HepG2 (cell line): ENCODE results near the gene FAM20A. TPM values are rescaled to one million over a fixed set of nuclear protein-coding genes. Genes with fewer than 3 reads are reported as not detected.

Experiments
- ARID2 ChIP-seq: sonication (generic); formaldehyde crosslinking; IDR thresholded peaks from 2 replicates; pipeline ENCODE4 v1.8.1; 2022; ENCODE audit warnings: mild to moderate bottlenecking, missing genetic modification reagents, borderline replicate concordance
- ARID3A ChIP-seq: IDR thresholded peaks from 2 replicates; pipeline ENCODE4 v1.6.1; 2012; ENCODE audit warnings: low read depth, low read length, improper control_type of control experiment
- BCL6 ChIP-seq: IDR thresholded peaks from 2 replicates; pipeline ENCODE4 v1.6.1; 2016; ENCODE audit warnings: missing genetic modification reagents, missing compliant biosample characterization
- DNMT3B ChIP-seq: conservative IDR thresholded peaks from 2 replicates; pipeline ENCODE4 v1.6.1; 2016; ENCODE audit warnings: missing biosample characterization, control low read depth
- ERF ChIP-seq: IDR thresholded peaks from 2 replicates; pipeline ENCODE4 v1.6.1; 2018; ENCODE audit warnings: missing biosample characterization, missing genetic modification reagents
- HMG20A ChIP-seq: IDR thresholded peaks from 2 replicates; pipeline ENCODE4 v1.6.1; 2016; ENCODE audit warnings: borderline replicate concordance
- HMG20B ChIP-seq: conservative IDR thresholded peaks from 2 replicates; pipeline ENCODE4 v1.6.1; 2016; ENCODE audit warnings: missing genetic modification reagents, missing compliant biosample characterization
- HOXA3 ChIP-seq: sonication (generic); formaldehyde crosslinking; IDR thresholded peaks from 2 replicates; pipeline ENCODE4 v1.5.0; 2020; ENCODE audit warnings: missing genetic modification reagents
- JUNB ChIP-seq: sonication (generic); formaldehyde crosslinking; IDR thresholded peaks from 2 replicates; pipeline ENCODE4 v1.8.0; 2022; ENCODE audit warnings: missing genetic modification reagents, mild to moderate bottlenecking, borderline replicate concordance
- KLF15 ChIP-seq: sonication (generic); formaldehyde crosslinking; IDR thresholded peaks from 2 replicates; pipeline ENCODE4 v1.8.1; 2023; ENCODE audit warnings: borderline replicate concordance, mild to moderate bottlenecking, inconsistent platforms, missing genetic modification reagents, mixed read lengths
- MAFG ChIP-seq: sonication (generic); formaldehyde crosslinking; IDR thresholded peaks from 2 replicates; pipeline ENCODE4 v1.5.1; 2020; ENCODE audit warnings: mild to moderate bottlenecking, missing genetic modification reagents
- MEIS2 ChIP-seq: sonication (generic); formaldehyde crosslinking; IDR thresholded peaks from 2 replicates; pipeline ENCODE4 v1.9.0; 2021; ENCODE audit warnings: mild to moderate bottlenecking, missing genetic modification reagents
- NONO ChIP-seq, 2 experiments: fragments of 450-650 bp in 1 of 2; sonication (generic) in 1 of 2; formaldehyde crosslinking in 1 of 2; IDR thresholded peaks in 1 of 2; conservative IDR thresholded peaks in 1 of 2; 2 replicates each; pipeline versions ENCODE4 v1.6.1 to v1.8.0; 2017 to 2022; ENCODE audit warnings: mild to moderate bottlenecking in 1 of 2, missing genetic modification reagents in 1 of 2, moderate library complexity in 1 of 2
- NR0B2 ChIP-seq: sonication (generic); formaldehyde crosslinking; IDR thresholded peaks from 2 replicates; pipeline ENCODE4 v1.4.0; 2020; ENCODE audit warnings: mild to moderate bottlenecking, missing genetic modification reagents
- SIN3B ChIP-seq: fragments of 150-350 bp; IDR thresholded peaks from 2 replicates; pipeline ENCODE4 v1.6.1; 2014; ENCODE audit warnings: low read length
- TEAD2 ChIP-seq: sonication (generic); formaldehyde crosslinking; IDR thresholded peaks from 2 replicates; pipeline ENCODE4 v1.9.0; 2021; ENCODE audit warnings: missing genetic modification reagents
- WIZ ChIP-seq: sonication (generic); formaldehyde crosslinking; IDR thresholded peaks from 2 replicates; pipeline ENCODE4 v1.5.1; 2020; ENCODE audit warnings: mild to moderate bottlenecking, missing genetic modification reagents
- ZIK1 ChIP-seq: sonication (generic); formaldehyde crosslinking; IDR thresholded peaks from 2 replicates; pipeline ENCODE4 v1.5.0; 2020; ENCODE audit warnings: mild to moderate bottlenecking, low read depth, missing genetic modification reagents, borderline replicate concordance
- ZNF414 ChIP-seq: sonication (generic); formaldehyde crosslinking; IDR thresholded peaks from 2 replicates; pipeline ENCODE4 v1.5.0; 2020; ENCODE audit warnings: missing genetic modification reagents
- ZNF512B ChIP-seq: sonication (generic); formaldehyde crosslinking; IDR thresholded peaks from 2 replicates; pipeline ENCODE4 v1.5.1; 2020; ENCODE audit warnings: missing genetic modification reagents, mild to moderate bottlenecking, borderline replicate concordance
- ZNF619 ChIP-seq: sonication (generic); formaldehyde crosslinking; IDR thresholded peaks from 2 replicates; pipeline ENCODE4 v1.4.0; 2020; ENCODE audit warnings: mild to moderate bottlenecking, missing genetic modification reagents
- ZNF691 ChIP-seq: sonication (generic); formaldehyde crosslinking; IDR thresholded peaks from 2 replicates; pipeline ENCODE4 v1.4.0; 2020; ENCODE audit warnings: missing genetic modification reagents, low read depth, mild to moderate bottlenecking, borderline replicate concordance
- polyA plus RNA-seq, 8 experiments: library from polyadenylated mRNA; depleted of rRNA in 3 of 8; stranded (reverse) in 7 of 8; unstranded in 1 of 8; fragments of >200 nt; fragmentation: Illumina TruSeq in 4 of 8; extraction: Trizol in 4 of 8; gene quantifications; 2 replicates each; pipeline versions ENCODE4 v1.2.1 to v1.2.3, GENCODE V29; 2011 to 2016; ENCODE audit warnings: low read depth in 4 of 8, missing spikeins in 1 of 8, mixed read lengths in 1 of 8; ENCODE audit not compliant: insufficient read depth in 1 of 8
- total RNA-seq, 5 experiments: library from RNA; depleted of rRNA; stranded (reverse); fragments of >200 nt; fragmentation: Illumina TruSeq; extraction: Trizol; gene quantifications; 2 replicates each; pipeline ENCODE4 v1.2.3, GENCODE V29; 2016; ENCODE audit warnings: low read depth in 1 of 5

The FAM20A gene
- total and polyA plus RNA-seq, 2 of the 13 experiments (the other 11 are each of a cell fraction or from before 2014, with no cell fraction given): 9.3 to 20.7 TPM

- TF ChIP-seq JUNB (no peak), ERF (no peak), HMG20A (peak; percentile 30; the same call in 1 of the 2 replicates), TEAD2 (CRISPR knock-in tag) (no peak), NONO (IDR thresholded peaks at IDR 0.05) (no peak), NONO (CRISPR knock-in tag; conservative IDR thresholded peaks at IDR 0.05) (peak; percentile 60), ZNF619 (CRISPR knock-in tag) (0 out of 2 replicates have a peak, but pooled peaks have one; percentile 70), SIN3B (no peak), ARID3A (no peak), ZIK1 (CRISPR knock-in tag) (peak; percentile 85; the same call in 1 of the 2 replicates), ZNF691 (CRISPR knock-in tag) (peak; percentile 55), MAFG (CRISPR knock-in tag) (0 out of 2 replicates have a peak, but pooled peaks have one; percentile 33), ZNF512B (CRISPR knock-in tag) (peak; percentile 39), HMG20B (no peak), WIZ (CRISPR knock-in tag) (no peak), HOXA3 (CRISPR knock-in tag) (peak; percentile 71; the same call in 1 of the 2 replicates), NR0B2 (CRISPR knock-in tag) (peak; percentile 56; the same call in 1 of the 2 replicates), DNMT3B (CRISPR knock-in tag) (0 out of 2 replicates have a peak, but pooled peaks have one; percentile 22), BCL6 (CRISPR knock-in tag) (peak; percentile 40; the same call in 1 of the 2 replicates), ZNF414 (CRISPR knock-in tag) (peak; percentile 62; the same call in 1 of the 2 replicates), ARID2 (CRISPR knock-in tag) (peak; percentile 93; the same call in 1 of the 2 replicates), MEIS2 (CRISPR knock-in tag) (peak; percentile 68; the same call in 1 of the 2 replicates), KLF15 (peak; percentile 73; the same call in 1 of the 2 replicates)
Measured at GRCh38 chr17:68600067-68600930, 868 bp downstream of the FAM20A start (continued).
